Esophagus muscularis mucosa (tissue), 4 donors: ENCODE results near the gene EFHC1. TPM values are rescaled to one million over a fixed set of nuclear protein-coding genes. Genes with fewer than 3 reads are reported as not detected.

ENCODE experiments used
- DNase-seq: peaks from one replicate; pipeline ENCODE4 v3.0.0-alpha.2; 2017; ENCODE audit errors: extremely low spot score
- H3K27ac ChIP-seq, 4 donors: fragments of 200-600 bp; sonication (generic); replicated peaks in 1 of 4; 1 replicate in 3 of 4; 2 replicates in 1 of 4; pipeline ENCODE4 v1.5.1; 2016 to 2019; ENCODE audit warnings: mild to moderate bottlenecking in 1 of 4
- H3K27me3 ChIP-seq, 4 donors: fragments of 200-600 bp; sonication (generic); one replicate each; pipeline versions ENCODE4 v1.5.1 to v1.6.0; 2016 to 2019
- H3K36me3 ChIP-seq, 4 donors: fragments of 200-600 bp; sonication (generic); one replicate each; pipeline ENCODE4 v1.5.1; 2016 to 2019
- H3K4me1 ChIP-seq, 4 donors: fragments of 200-600 bp; sonication (generic); one replicate each; pipeline ENCODE4 v1.5.1; 2016 to 2019
- H3K4me3 ChIP-seq, 4 donors: fragments of 200-600 bp; sonication (generic); 1 replicate in 2 of 4; 2 replicates in 2 of 4; pipeline ENCODE4 v1.5.1; 2016 to 2019; ENCODE audit warnings: mild to moderate bottlenecking in 4 of 4, moderate library complexity in 1 of 4
- H3K9me3 ChIP-seq, 4 donors: fragments of 200-600 bp; sonication (generic); 1 replicate in 3 of 4; 2 replicates in 1 of 4; pipeline ENCODE4 v1.5.1; 2016 to 2019
- EP300 ChIP-seq: sonication (generic); formaldehyde crosslinking; IDR thresholded peaks from one replicate; pipeline ENCODE4 v1.6.1; 2017; ENCODE audit warnings: antibody characterized with exemption
- POLR2A ChIP-seq: fragments of 450-650 bp; IDR thresholded peaks from one replicate; pipeline ENCODE4 v1.6.1; 2017; ENCODE audit warnings: antibody characterized with exemption, moderate library complexity, mild to moderate bottlenecking, low read depth
- POLR2AphosphoS5 ChIP-seq, 2 donors: sonication (generic); formaldehyde crosslinking; IDR thresholded peaks; one replicate each; pipeline ENCODE4 v1.6.1; 2017; ENCODE audit warnings: antibody characterized with exemption in 2 of 2
- WGBS: methylation state at CpG from one replicate; pipeline ENCODE4 v1.1.5; 2018; 5-methylcytosine and 5-hydroxymethylcytosine counted together
- intact Hi-C: fragments of 100-400 bp; cut with DNase I; formaldehyde crosslinking; loops from one replicate; pipeline ENCODE4 v1.15.1; 2023
- total RNA-seq, 4 donors: library from RNA; depleted of rRNA; stranded (reverse); fragments of >200 nt; gene quantifications; one replicate each; pipeline versions ENCODE4 v1.1.0 to v1.2.1, GENCODE V29; 2016
- TF ChIP-seq, protein P1 (sequence below), 3 experiments: fragments of 200-600 bp in 2 of 3; fragments of 450-650 bp in 1 of 3; sonication (generic) in 2 of 3; IDR thresholded peaks; one replicate each; pipeline ENCODE4 v1.5.1; 2017 to 2019; ENCODE audit warnings: antibody characterized with exemption in 3 of 3, mild to moderate bottlenecking in 2 of 3, moderate library complexity in 1 of 3

Gene EFHC1
- total RNA-seq, 4 donors from 2014 or later: 7.5 to 21.2 (median 10.2) TPM

- DNase-seq: no peak
- H3K27me3 ChIP-seq: no peaks in the 10 kb centered on the region
- H3K4me3 ChIP-seq: no peak overlapping the region
- H3K9me3 ChIP-seq: no peaks in the 10 kb centered on the region
- TF ChIP-seq POLR2A: no peak
- no peak for TF ChIP-seq POLR2AphosphoS5 (IDR thresholded peaks at IDR 0.05)
- TF ChIP-seq, protein P1, sequence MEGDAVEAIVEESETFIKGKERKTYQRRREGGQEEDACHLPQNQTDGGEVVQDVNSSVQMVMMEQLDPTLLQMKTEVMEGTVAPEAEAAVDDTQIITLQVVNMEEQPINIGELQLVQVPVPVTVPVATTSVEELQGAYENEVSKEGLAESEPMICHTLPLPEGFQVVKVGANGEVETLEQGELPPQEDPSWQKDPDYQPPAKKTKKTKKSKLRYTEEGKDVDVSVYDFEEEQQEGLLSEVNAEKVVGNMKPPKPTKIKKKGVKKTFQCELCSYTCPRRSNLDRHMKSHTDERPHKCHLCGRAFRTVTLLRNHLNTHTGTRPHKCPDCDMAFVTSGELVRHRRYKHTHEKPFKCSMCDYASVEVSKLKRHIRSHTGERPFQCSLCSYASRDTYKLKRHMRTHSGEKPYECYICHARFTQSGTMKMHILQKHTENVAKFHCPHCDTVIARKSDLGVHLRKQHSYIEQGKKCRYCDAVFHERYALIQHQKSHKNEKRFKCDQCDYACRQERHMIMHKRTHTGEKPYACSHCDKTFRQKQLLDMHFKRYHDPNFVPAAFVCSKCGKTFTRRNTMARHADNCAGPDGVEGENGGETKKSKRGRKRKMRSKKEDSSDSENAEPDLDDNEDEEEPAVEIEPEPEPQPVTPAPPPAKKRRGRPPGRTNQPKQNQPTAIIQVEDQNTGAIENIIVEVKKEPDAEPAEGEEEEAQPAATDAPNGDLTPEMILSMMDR (IDR thresholded peaks at IDR 0.05): no peak
- no peak for TF ChIP-seq EP300
- no peak overlapping the region for H3K27ac ChIP-seq
- WGBS: 64% methylated on average over 2 of the region's 2 CpGs
- H3K36me3 ChIP-seq: no peaks in the 10 kb centered on the region
- H3K4me1 ChIP-seq: peaks cover 7 to 27% (median 12%) of the 10 kb centered on the region in 4 donors
- intact Hi-C loops: no loop called here
These were observed 44.2 kb upstream of the EFHC1 start for GRCh38 chr6:52375780-52376556.

GRCh38 chr6:52376763-52377162 lies 43.4 kb upstream of the EFHC1 start:
- TF ChIP-seq POLR2AphosphoS5 (IDR thresholded peaks at IDR 0.05): no peak
- H3K9me3 ChIP-seq: no peaks in the 10 kb centered on the region
- no peak for DNase-seq
- no peak overlapping the region for H3K4me3 ChIP-seq
- H3K4me1 ChIP-seq: peaks cover 7 to 24% (median 12%) of the 10 kb centered on the region in 4 donors
- peak overlapping the region in 1 of 4 donors; percentile 28 for H3K27ac ChIP-seq
- 94% methylated on average over 3 of the region's 3 CpGs for WGBS
- H3K27me3 ChIP-seq: no peaks in the 10 kb centered on the region
- no peaks in the 10 kb centered on the region for H3K36me3 ChIP-seq
- intact Hi-C loops: no loop called here

DNA sequence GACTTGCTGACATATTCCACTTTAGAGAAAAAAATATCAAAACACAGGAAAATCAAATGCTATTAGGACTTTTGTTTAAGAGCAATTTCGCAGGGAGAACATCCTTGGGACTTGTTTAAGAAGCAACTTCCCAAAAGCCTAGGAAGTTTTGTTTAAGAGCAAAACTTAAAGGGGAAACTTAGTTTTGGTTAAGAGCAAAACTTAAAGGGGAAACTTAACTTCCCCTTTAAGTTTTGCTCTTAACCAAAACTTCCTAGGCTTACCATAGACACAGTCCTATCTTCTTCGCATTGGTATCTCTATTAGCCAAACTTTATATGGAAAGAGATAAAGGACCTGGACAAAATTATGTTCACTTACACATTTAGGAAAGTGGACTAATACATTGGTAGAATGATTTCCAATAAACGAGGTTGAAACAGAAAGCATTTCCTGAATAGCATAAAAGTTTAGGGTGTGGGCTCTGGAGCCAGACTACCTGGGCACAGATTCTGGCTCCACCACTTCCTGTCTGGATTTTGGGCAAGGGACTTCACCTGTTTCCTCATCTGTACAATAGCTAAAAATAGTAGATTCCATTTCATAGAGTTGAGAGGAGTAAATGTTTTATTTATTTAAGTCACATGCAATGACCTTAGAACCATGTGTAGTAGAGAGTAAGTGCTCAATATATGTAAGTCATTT lies 42.5 kb upstream of the EFHC1 start:
- intact Hi-C loops: no loop called here
- Histone ChIP-seq H3K36me3 (no peaks in the 10 kb centered on the region), H3K27me3 (no peaks in the 10 kb centered on the region), H3K4me3 (no peak overlapping the region), H3K27ac (peak overlapping the region in 1 of 4 donors; percentile 28), H3K9me3 (no peaks in the 10 kb centered on the region), H3K4me1 (peaks cover 3 to 22% (median 10%) of the 10 kb centered on the region in 4 donors)
- TF ChIP-seq POLR2A: no peak
- TF ChIP-seq POLR2AphosphoS5 (IDR thresholded peaks at IDR 0.05): no peak
- no peak for TF ChIP-seq EP300
- TF ChIP-seq, protein P1 (IDR thresholded peaks at IDR 0.05): no peak
- 69% methylated on average over 3 of the region's 3 CpGs for WGBS
- DNase-seq: no peak

DNA sequence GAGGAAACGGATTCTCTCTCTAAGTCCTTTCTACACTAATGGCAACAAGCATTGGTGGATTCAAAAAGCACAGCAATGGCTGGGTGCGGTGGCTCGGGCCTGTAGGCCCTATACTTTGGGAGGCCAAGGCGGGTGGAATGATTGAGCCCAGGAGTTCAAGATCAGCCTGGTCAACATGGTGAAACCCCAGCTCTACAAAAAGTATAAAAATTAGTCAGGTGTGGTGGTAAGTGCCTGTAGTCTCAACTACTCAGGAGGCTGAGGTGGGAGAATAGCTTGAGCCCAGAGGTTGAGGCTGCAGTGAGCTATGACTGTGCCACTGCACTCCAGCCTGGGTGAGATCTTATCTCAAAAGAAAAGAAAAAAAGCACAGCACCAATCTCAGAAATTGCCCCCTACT lies 38.9 kb upstream of the EFHC1 start:
- Histone ChIP-seq H3K27ac (no peak overlapping the region), H3K4me1 (peaks cover 0 to 19% (median 7%) of the 10 kb centered on the region in 4 donors), H3K27me3 (no peaks in the 10 kb centered on the region), H3K9me3 (no peaks in the 10 kb centered on the region), H3K4me3 (no peak overlapping the region), H3K36me3 (no peaks in the 10 kb centered on the region)
- TF ChIP-seq POLR2A (no peak), POLR2AphosphoS5 (IDR thresholded peaks at IDR 0.05) (no peak), EP300 (no peak)
- TF ChIP-seq, protein P1 (IDR thresholded peaks at IDR 0.05): no peak
- no peak for DNase-seq
- intact Hi-C loops: no loop called here
- WGBS: 97% methylated on average over 4 of the region's 4 CpGs

- no peak overlapping the region for H3K27ac ChIP-seq
- H3K27me3 ChIP-seq: no peaks in the 10 kb centered on the region
- intact Hi-C loops: no loop called here
- WGBS: 95% methylated on average over 2 of the region's 2 CpGs
- H3K36me3 ChIP-seq: no peaks in the 10 kb centered on the region
- no peak for DNase-seq
- TF ChIP-seq POLR2AphosphoS5 (IDR thresholded peaks at IDR 0.05) (no peak), POLR2A (no peak), EP300 (no peak)
- TF ChIP-seq, protein P1 (IDR thresholded peaks at IDR 0.05): no peak
- peaks cover under 1 to 19% (median 3%) of the 10 kb centered on the region in 4 donors for H3K4me1 ChIP-seq
- no peak overlapping the region for H3K4me3 ChIP-seq
- no peaks in the 10 kb centered on the region for H3K9me3 ChIP-seq
These were observed 35.9 kb upstream of the EFHC1 start for GRCh38 chr6:52384145-52384766.
